HG02642 (cell line): ENCODE measurements around the gene CEP164.
A peak's percentile ranks its signal among the peaks of the same experiment; 100 is the strongest.

Experiments
- ATAC-seq: cut with Tn5 transposase; IDR thresholded peaks from one replicate; pipeline ENCODE4 v1.9.1; 2021; ENCODE audit warnings: mild to moderate bottlenecking; ENCODE audit not compliant: unreplicated experiment, poor library complexity

CEP164 gene

DNA sequence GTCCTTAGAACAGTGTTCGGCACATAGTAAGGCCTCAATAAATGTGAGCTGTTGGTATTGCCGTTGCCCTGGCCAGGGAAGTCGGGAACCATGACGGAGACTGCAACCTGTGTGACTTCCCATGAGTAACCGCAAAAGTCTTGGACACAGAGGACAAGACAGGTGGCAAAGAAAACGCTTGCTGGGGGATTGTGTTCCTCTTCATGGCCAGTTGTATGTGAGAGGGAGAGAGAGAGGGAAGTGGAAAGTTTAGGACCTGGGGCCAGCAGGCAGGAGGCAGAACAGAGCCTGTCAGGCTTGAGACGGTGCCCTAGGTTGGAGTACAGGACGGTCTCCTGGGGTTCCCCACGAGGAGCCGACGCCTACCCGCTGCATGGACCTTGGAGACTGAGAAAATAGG lies 90.2 kb downstream of the CEP164 start:
- no peak for ATAC-seq

- no peak for ATAC-seq
Measured at GRCh38 chr11:117418737-117419481, 91.3 kb downstream of the CEP164 start.

DNA sequence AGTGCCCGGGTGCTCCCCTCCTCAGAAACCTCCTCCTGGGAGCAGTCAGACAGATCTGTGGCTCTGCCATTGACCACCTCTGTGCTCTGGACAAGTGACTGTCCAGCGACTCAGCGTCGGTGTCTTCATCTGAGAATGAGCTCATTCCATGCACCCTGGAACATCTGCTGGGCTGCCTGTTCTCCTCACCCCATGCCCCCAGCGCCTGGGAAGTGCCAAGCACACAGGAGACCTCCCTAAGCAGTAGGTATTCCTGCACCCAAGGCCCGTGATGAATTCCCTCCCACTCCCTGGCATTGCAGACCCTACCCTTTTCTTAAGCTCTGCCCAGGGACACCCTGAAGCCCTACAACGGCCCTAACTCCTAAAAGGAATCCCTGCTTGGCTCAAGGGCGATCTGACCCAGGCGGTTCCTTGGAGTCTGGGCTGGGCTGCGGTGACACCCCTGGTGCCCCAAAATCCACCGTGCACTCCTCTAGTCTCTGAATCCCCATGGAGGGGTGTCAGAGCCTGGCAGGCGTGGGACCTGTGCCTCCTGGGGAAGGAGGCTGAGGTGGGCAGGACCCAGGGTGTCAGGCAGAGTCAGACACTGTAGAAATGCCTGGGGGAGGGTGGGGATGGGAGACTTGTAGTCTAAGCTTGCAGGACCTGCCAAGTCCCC lies 92.0 kb downstream of the CEP164 start:
- ATAC-seq: no peak

GRCh38 chr11:117420143-117420485 lies 92.5 kb downstream of the CEP164 start:
- ATAC-seq: no peak

- ATAC-seq: no peak
Measured at GRCh38 chr11:117420598-117420997, 92.9 kb downstream of the CEP164 start.

DNA sequence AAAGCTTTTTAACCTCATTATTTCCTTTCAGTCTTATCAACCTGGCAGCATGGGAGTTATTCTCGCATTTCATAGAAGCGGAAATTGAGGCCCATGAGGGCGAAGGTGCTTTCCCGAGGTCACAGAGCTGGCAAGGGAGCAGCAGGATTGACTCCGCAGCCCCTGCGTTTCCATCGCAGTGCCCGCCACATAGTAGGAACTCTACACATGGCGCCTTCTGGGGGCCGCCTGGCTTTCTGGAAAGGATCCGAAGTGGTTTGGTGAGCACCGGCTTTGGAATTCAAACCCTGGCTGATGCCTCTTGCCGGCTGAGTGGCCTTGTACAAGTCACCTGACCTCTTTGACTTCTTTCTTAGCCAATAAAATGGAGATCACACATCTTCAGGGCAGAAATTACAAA lies 93.4 kb downstream of the CEP164 start:
- no peak for ATAC-seq

DNA sequence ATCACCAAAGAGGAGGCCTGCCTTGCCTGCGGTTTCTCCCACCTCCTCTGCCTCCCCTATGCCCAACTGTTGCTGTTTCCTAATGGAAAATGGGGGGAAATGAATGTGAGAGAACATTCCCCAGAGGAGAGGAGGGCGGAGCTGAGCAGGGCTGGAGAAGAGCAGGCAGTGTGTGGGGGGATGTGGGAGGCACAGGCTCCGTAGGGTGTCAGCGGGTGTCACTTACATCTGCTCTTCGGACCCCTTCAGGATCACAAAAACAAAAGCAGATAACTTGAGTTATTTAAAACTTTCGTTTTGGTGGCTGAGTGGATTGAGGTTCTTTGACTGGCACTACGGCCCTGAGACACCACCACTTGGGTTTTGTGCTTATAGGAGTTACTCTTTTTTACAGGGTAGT lies 93.8 kb downstream of the CEP164 start:
- no peak for ATAC-seq

- ATAC-seq: no peak
Measured at GRCh38 chr11:117423046-117423575, 95.5 kb downstream of the CEP164 start.

DNA sequence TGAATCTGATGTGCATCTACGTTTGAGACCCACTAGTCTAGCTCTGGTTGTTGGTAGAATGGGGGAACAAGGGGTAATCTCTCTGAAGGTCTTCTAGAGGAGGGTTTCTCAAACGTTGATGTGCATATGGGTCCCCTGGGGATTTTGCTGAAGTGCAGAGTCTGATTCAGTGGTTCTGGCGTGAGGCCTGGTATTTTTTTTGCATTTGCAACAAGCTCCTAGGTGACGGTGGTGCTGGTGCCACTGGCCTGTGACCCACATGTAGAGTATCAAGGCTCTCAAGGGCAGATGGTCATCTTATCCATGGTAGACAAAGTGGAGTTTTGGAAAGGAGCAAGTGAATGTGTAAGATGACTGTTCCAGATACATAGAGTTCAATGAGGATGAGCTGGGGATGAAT lies 97.1 kb downstream of the CEP164 start:
- no peak for ATAC-seq

GRCh38 chr11:117425679-117426296 lies 98.1 kb downstream of the CEP164 start:
- no peak for ATAC-seq

DNA sequence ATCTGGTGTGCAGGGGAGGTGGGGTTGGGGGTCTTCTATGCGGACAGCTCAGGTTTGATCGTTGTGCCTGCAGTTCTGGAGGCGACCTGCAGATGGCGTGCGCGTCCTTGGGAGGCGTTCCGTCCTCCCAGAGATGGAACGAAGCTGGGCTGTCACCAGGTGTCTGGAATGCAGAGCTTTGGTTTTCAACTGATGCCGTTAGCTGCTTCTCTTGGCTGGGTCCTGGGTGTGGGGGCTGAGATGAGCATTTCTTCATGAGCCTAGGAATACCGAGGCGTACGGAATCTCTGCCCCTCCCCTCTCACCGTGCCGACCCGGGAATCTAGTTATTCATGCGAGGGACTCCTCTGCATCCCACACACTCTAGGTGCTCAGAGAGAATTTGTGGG lies 98.6 kb downstream of the CEP164 start:
- ATAC-seq: no peak

GRCh38 chr11:117426941-117427340 lies 99.3 kb downstream of the CEP164 start:
- no peak for ATAC-seq

DNA sequence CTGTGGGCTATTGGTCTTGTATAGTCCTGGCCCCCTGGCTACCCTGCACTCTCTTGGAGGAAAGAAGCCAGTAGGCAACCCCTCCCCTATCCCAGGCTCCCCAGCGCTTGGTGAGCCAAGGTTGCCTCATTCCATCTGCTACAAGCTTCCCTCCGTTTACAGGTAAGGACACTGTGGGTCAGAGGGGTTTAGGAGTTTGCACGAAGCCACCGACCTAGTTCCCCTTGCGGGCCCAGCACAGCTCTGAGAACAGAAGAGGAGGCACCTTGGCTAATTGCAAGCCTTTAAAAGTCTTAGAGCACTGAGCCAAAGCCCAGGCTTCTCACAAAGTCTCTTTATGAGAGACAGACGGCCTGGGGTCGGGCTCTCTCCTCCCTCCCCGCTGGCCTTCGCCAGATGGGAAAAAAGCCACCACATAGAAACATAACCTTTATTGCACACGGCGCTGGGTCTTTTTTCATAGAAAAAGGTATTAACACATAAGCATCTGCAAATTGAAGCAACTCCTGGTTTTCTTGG lies 99.8 kb downstream of the CEP164 start:
- ATAC-seq: no peak

GRCh38 chr11:117428186-117428855 lies 100.7 kb downstream of the CEP164 start:
- ATAC-seq: no peak

- no peak for ATAC-seq
Measured at GRCh38 chr11:117428856-117429229, 101.2 kb downstream of the CEP164 start.

DNA sequence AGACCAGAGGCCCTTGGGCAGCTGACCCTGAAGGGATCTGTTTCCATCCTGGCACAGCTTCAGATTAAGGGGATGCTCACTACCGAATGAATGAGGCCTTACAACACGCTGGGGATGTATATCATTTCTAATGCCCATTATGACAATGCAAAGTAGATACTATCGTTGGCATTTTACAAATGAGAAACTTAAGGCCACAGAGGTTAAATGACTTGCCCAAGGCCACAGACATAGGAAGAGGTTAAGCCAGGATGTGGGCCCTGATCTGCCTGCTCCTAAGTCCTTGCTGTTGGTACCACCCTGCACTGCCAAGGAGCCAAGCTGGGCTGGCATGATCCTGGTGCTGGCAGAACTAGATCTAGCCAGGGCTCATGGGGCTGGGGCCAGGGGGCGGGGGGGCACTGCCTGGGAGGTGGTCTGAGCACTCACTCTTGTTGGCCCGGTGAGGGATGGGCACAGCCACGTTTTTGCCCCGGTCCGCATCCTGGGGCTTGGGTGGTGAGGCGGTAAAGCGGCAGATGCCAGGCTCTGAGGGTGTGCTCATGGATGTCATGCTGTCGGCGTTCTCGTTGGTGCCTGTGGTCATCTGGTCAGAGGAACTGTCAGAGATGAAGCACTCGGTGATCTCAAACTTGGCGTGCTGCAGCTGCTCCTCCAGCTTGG lies 102.8 kb downstream of the CEP164 start:
- ATAC-seq: no peak

DNA sequence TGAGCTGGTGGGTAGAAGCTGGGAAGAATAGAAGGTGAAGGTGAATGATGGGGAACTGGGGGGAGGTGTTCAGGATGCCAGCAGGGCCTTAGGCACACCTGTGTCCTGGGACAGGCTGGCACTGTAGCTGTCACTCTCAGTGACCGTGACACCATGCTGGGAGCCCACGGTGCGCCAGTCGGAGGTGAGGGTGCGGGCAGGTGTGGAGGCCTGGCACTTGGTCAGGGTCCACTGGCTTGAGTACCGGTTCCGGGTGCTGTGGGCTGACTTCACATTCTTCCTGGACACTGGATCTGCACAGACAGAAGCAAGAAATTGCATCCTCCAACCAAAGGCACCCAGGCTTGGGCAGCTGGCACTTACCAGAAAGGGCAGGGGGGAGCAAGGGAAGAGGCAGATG lies 103.8 kb downstream of the CEP164 start:
- ATAC-seq: no peak

- ATAC-seq: no peak
Measured at GRCh38 chr11:117433717-117434116, 106.1 kb downstream of the CEP164 start.

DNA sequence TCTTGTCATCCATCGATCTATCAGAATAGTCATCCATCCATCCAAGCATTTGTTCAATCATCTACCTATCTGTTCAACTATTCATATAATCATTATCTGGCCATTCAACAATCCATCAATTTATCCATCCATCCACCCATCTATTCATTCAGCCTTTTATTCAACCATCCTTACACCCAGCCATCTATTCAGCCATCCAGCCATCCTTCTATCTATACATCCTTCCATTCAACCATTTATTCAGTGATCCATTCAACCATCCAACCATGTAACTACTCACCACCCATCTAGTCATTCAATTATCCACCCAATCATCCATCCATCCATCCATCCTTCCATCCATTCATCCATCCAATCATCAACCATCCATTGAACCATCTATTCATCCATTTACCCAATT lies 106.8 kb downstream of the CEP164 start:
- ATAC-seq: no peak

DNA sequence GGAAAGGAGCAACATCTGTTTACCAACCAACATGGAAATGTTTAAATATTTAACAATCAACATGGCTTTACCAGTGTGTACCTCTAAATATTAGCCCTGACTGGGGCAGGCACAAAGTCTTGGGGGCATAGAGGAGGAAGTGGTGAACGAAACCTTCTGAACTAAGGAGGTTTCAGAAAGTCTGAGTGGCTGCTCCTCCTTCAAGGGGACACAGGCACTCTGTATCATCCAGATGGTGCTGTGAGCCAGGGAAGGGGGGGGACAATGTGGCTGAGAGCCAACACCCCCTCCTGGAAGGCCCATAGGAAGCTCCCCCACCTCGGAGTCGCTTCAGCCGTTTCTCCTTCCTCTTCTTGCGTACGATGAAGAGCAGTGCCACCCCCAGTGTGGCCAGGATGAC lies 107.7 kb downstream of the CEP164 start:
- peak; percentile 51 for ATAC-seq
